K562 (cell line): ENCODE measurements around the gene PSMA7. TPM values are rescaled to one million over a fixed set of nuclear protein-coding genes. Genes with fewer than 3 reads are reported as not detected.
A peak's percentile ranks its signal among the peaks of the same experiment; 100 is the strongest.

Source experiments
- ADNP ChIP-seq: fragments of 200-800 bp; sonication (Bioruptor generic); IDR thresholded peaks from 2 replicates; pipeline ENCODE4 v1.6.1; 2016; ENCODE audit warnings: missing genetic modification characterization, missing compliant biosample characterization
- ATF7 ChIP-seq: fragments of 450-650 bp; IDR thresholded peaks from 2 replicates; pipeline ENCODE4 v1.7.1; 2014; ENCODE audit warnings: mild to moderate bottlenecking, moderate library complexity
- EZH2 ChIP-seq: IDR thresholded peaks from 2 replicates; pipeline ENCODE4 v1.6.1; 2012; ENCODE audit warnings: low read depth, mild to moderate bottlenecking, inconsistent platforms, low read length, borderline replicate concordance
- FOXK1 ChIP-seq: sonication (generic); formaldehyde crosslinking; IDR thresholded peaks from 2 replicates; pipeline ENCODE4 v1.8.0; 2022; ENCODE audit warnings: missing genetic modification reagents, mild to moderate bottlenecking, borderline replicate concordance
- HDAC3 ChIP-seq: fragments of 450-650 bp; IDR thresholded peaks from 2 replicates; pipeline ENCODE4 v1.6.1; 2018; ENCODE audit warnings: borderline replicate concordance, mild to moderate bottlenecking, moderate library complexity; ENCODE audit not compliant: partially characterized antibody
- PHB ChIP-seq: fragments of 250-450 bp; sonication (Bioruptor Pico); IDR thresholded peaks from 2 replicates; pipeline ENCODE4 v1.5.0; 2021
- PHF20 ChIP-seq: fragments of 450-650 bp; IDR thresholded peaks from 2 replicates; pipeline ENCODE4 v1.6.1; 2018; ENCODE audit not compliant: partially characterized antibody
- SMARCE1 ChIP-seq: fragments of 450-650 bp; IDR thresholded peaks from 2 replicates; pipeline ENCODE4 v1.7.1; 2016; ENCODE audit warnings: mild to moderate bottlenecking
- SP1 ChIP-seq: sonication (generic); formaldehyde crosslinking; IDR thresholded peaks from 2 replicates; pipeline ENCODE4 v1.8.1; 2022; ENCODE audit warnings: mild to moderate bottlenecking, missing genetic modification reagents
- SP2 ChIP-seq: IDR thresholded peaks from 2 replicates; pipeline ENCODE4 v1.6.1; 2011; ENCODE audit warnings: mild to moderate bottlenecking, low read depth, low read length, moderate library complexity; ENCODE audit not compliant: poor library complexity, severe bottlenecking; ENCODE audit errors: extremely low read depth
- ZNF140 ChIP-seq: fragments of 250-450 bp; sonication (Bioruptor Pico); IDR thresholded peaks from 2 replicates; pipeline ENCODE4 v1.8.0; 2021; ENCODE audit warnings: moderate library complexity, mild to moderate bottlenecking, inconsistent platforms
- ZNF311 ChIP-seq: fragments of 250-450 bp; sonication (Bioruptor Pico); IDR thresholded peaks from 2 replicates; pipeline ENCODE4 v1.4.0; 2020; ENCODE audit warnings: mild to moderate bottlenecking, moderate library complexity
- ZNF785 ChIP-seq: fragments of 250-450 bp; sonication (Bioruptor Pico); IDR thresholded peaks from 2 replicates; pipeline ENCODE4 v1.4.0; 2020; ENCODE audit warnings: mild to moderate bottlenecking
- polyA plus RNA-seq, 8 experiments: library from polyadenylated mRNA; depleted of rRNA in 4 of 8; stranded (reverse) in 5 of 8; unstranded in 3 of 8; fragments of >200 nt; fragmentation: Nextera tagmentation in 2 of 8; fragmentation: Illumina TruSeq in 1 of 8; extraction: Ambion mirVana in 2 of 8; extraction: Trizol in 1 of 8; gene quantifications; 2 replicates each; pipeline versions ENCODE4 v1.2.1 to v1.2.3, GENCODE V29; 2011 to 2014; ENCODE audit warnings: inconsistent platforms in 1 of 8, missing spikeins in 1 of 8
- total RNA-seq, 7 experiments: library from RNA; depleted of rRNA in 6 of 7; stranded (reverse); fragments of >200 nt in 6 of 7; fragmentation: Illumina TruSeq in 2 of 7; extraction: Trizol in 2 of 7; gene quantifications; 2 replicates each; pipeline versions ENCODE4 v1.2.1 to v1.2.3, GENCODE V29; 2011 to 2021; ENCODE audit warnings: low replicate concordance in 1 of 7
- TF ChIP-seq, protein P1 (sequence below): fragments of 150-350 bp; conservative IDR thresholded peaks from 2 replicates; pipeline ENCODE4 v1.6.1; 2014; ENCODE audit warnings: low read length
- TF ChIP-seq, protein P2 (sequence below): fragments of 150-350 bp; IDR thresholded peaks from 2 replicates; pipeline ENCODE4 v1.6.1; 2014; ENCODE audit warnings: low read depth, mild to moderate bottlenecking, low read length, borderline replicate concordance
- TF ChIP-seq, protein P3 (sequence below): fragments of 250-450 bp; sonication (Bioruptor Pico); IDR thresholded peaks from 2 replicates; pipeline ENCODE4 v1.4.0; 2020; ENCODE audit warnings: mild to moderate bottlenecking, moderate library complexity, borderline replicate concordance
- TF ChIP-seq, protein P4 (sequence below): fragments of 450-650 bp; conservative IDR thresholded peaks from 2 replicates; pipeline ENCODE4 v1.6.1; 2016; ENCODE audit warnings: missing genetic modification characterization, low read depth, mild to moderate bottlenecking, missing compliant biosample characterization, moderate library complexity

PSMA7 gene
- total and polyA plus RNA-seq, 9 of the 15 experiments (the other 6 are each of a cell fraction or from before 2014, with no cell fraction given), result 257 to 510 (median 393) TPM

DNA sequence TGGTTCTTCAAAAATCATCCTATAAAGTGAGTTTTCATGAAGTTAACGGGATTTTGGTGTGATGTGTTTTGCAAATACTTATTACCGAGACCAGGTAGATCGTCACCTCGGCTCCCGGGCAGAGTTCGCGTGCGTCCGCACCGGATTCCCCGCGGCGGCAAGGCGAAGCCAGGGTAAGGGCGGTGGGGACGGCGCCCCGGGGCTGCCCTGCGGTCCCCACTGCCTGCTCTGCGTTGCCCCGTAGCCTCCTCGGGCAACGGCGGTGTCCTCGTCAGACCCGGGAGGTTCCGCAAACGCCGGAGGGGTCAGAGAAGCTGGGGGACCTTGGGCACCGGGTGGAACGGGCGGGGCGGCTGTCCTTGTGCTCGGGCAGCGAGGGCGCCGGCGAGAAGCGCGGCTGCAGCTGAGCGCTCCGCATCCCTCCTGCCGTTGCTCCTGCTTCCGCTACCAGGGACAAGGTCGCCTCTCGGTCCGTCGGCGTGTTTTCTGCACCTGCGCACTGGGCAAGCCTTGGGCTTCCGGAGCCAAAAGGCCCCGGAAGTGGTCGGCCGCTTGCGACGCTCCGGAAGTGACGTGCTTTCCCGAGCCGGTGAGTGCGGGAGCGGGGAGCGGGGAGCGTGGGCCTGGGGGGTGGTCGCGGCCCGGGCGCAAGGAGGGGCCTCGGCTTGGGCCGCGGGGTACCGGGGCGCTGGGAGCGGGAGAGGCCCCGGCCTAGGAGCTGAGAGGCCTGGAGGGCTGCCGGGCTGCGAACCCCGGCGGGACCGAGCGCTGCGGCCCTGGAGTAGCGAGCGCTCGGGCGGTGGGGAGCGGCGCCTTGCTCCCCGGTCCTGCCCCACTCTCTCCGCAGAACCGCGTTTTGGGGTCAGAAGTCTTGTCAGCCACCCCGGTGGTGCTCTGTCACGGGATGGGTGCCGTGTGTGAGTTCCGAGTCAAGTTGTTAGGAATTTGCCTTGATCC is 39.6 kb upstream of the PSMA7 start, which contains the start of gene MTG2 (continued):
- TF ChIP-seq, protein P1, sequence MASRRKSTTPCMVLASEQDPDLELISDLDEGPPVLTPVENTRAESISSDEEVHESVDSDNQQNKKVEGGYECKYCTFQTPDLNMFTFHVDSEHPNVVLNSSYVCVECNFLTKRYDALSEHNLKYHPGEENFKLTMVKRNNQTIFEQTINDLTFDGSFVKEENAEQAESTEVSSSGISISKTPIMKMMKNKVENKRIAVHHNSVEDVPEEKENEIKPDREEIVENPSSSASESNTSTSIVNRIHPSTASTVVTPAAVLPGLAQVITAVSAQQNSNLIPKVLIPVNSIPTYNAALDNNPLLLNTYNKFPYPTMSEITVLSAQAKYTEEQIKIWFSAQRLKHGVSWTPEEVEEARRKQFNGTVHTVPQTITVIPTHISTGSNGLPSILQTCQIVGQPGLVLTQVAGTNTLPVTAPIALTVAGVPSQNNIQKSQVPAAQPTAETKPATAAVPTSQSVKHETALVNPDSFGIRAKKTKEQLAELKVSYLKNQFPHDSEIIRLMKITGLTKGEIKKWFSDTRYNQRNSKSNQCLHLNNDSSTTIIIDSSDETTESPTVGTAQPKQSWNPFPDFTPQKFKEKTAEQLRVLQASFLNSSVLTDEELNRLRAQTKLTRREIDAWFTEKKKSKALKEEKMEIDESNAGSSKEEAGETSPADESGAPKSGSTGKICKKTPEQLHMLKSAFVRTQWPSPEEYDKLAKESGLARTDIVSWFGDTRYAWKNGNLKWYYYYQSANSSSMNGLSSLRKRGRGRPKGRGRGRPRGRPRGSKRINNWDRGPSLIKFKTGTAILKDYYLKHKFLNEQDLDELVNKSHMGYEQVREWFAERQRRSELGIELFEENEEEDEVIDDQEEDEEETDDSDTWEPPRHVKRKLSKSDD, result no peak
- TF ChIP-seq, protein P2, sequence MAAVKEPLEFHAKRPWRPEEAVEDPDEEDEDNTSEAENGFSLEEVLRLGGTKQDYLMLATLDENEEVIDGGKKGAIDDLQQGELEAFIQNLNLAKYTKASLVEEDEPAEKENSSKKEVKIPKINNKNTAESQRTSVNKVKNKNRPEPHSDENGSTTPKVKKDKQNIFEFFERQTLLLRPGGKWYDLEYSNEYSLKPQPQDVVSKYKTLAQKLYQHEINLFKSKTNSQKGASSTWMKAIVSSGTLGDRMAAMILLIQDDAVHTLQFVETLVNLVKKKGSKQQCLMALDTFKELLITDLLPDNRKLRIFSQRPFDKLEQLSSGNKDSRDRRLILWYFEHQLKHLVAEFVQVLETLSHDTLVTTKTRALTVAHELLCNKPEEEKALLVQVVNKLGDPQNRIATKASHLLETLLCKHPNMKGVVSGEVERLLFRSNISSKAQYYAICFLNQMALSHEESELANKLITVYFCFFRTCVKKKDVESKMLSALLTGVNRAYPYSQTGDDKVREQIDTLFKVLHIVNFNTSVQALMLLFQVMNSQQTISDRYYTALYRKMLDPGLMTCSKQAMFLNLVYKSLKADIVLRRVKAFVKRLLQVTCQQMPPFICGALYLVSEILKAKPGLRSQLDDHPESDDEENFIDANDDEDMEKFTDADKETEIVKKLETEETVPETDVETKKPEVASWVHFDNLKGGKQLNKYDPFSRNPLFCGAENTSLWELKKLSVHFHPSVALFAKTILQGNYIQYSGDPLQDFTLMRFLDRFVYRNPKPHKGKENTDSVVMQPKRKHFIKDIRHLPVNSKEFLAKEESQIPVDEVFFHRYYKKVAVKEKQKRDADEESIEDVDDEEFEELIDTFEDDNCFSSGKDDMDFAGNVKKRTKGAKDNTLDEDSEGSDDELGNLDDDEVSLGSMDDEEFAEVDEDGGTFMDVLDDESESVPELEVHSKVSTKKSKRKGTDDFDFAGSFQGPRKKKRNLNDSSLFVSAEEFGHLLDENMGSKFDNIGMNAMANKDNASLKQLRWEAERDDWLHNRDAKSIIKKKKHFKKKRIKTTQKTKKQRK, result no peak
- TF ChIP-seq, protein P3, sequence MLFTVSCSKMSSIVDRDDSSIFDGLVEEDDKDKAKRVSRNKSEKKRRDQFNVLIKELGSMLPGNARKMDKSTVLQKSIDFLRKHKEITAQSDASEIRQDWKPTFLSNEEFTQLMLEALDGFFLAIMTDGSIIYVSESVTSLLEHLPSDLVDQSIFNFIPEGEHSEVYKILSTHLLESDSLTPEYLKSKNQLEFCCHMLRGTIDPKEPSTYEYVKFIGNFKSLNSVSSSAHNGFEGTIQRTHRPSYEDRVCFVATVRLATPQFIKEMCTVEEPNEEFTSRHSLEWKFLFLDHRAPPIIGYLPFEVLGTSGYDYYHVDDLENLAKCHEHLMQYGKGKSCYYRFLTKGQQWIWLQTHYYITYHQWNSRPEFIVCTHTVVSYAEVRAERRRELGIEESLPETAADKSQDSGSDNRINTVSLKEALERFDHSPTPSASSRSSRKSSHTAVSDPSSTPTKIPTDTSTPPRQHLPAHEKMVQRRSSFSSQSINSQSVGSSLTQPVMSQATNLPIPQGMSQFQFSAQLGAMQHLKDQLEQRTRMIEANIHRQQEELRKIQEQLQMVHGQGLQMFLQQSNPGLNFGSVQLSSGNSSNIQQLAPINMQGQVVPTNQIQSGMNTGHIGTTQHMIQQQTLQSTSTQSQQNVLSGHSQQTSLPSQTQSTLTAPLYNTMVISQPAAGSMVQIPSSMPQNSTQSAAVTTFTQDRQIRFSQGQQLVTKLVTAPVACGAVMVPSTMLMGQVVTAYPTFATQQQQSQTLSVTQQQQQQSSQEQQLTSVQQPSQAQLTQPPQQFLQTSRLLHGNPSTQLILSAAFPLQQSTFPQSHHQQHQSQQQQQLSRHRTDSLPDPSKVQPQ (CRISPR knock-in tag), result no peak
- no peak for TF ChIP-seq EZH2
- no peak for TF ChIP-seq HDAC3
- no peak; the same call in 1 of the 2 replicates for TF ChIP-seq PHB (CRISPR knock-in tag)
- no peak for TF ChIP-seq ZNF140 (CRISPR knock-in tag)
- TF ChIP-seq ATF7, result peak; percentile 82
- no peak for TF ChIP-seq ADNP
- TF ChIP-seq SP1, result peak; percentile 60
- no peak for TF ChIP-seq FOXK1 (CRISPR knock-in tag)
- TF ChIP-seq, protein P4, sequence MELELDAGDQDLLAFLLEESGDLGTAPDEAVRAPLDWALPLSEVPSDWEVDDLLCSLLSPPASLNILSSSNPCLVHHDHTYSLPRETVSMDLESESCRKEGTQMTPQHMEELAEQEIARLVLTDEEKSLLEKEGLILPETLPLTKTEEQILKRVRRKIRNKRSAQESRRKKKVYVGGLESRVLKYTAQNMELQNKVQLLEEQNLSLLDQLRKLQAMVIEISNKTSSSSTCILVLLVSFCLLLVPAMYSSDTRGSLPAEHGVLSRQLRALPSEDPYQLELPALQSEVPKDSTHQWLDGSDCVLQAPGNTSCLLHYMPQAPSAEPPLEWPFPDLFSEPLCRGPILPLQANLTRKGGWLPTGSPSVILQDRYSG (tag), result no peak
- TF ChIP-seq SMARCE1, result 0 out of 2 replicates have a peak, but pooled peaks have one; percentile 20
- no peak for TF ChIP-seq ZNF311 (CRISPR knock-in tag)
- TF ChIP-seq PHF20, result peak; percentile 98
- no peak for TF ChIP-seq SP2
- TF ChIP-seq ZNF785 (CRISPR knock-in tag), result no peak
